IMR-90 (cell line): ENCODE measurements around the gene MXRA8. TPM values are rescaled to one million over a fixed set of nuclear protein-coding genes. Genes with fewer than 3 reads are reported as not detected.

Experiments
- ATAC-seq: fragments of 200-7000 bp; cut with Tn5 transposase; 2 replicates; pipeline ENCODE4 v1.9.1; 2020; ENCODE audit warnings: low read depth, mild to moderate bottlenecking, moderate library complexity
- BruUV-seq: library from RNA; stranded (reverse); fragments of 400-500 nt; replicated peaks from 2 replicates; lab custom pipeline; 2021; lab: Mats Ljungman, UMichigan
- CTCF ChIA-PET: fragments of 300-600 bp; formaldehyde crosslinking; extraction: SDS; loops from one replicate; lab custom pipeline; 2021; ENCODE audit warnings: antibody characterized with exemption; lab: Yijun Ruan, JAX
- POLR2A ChIA-PET: fragments of 300-600 bp; sonication (Branson Sonifier 250); formaldehyde crosslinking; loops from one replicate; lab custom pipeline; 2022; ENCODE audit warnings: antibody characterized with exemption; ENCODE audit not compliant: unreplicated experiment; lab: Charles Lee
- DNase-seq: peaks from one replicate; pipeline ENCODE4 v3.0.0; 2013
- H2AFZ ChIP-seq: replicated peaks from 2 replicates; pipeline ENCODE3; 2013; ENCODE audit warnings: low read length, mild to moderate bottlenecking; ENCODE audit not compliant: poor library complexity
- H2AK5ac ChIP-seq: 2 replicates; pipeline ENCODE4 v1.6.1; 2013; ENCODE audit warnings: low read depth, low read length, inconsistent platforms
- H2AK9ac ChIP-seq: replicated peaks from 2 replicates; pipeline ENCODE3; 2013; ENCODE audit warnings: mild to moderate bottlenecking, low read depth, low read length, moderate library complexity; ENCODE audit not compliant: poor library complexity
- H2BK120ac ChIP-seq: 2 replicates; pipeline ENCODE4 v1.6.1; 2013; ENCODE audit warnings: low read depth, low read length, inconsistent platforms
- H2BK15ac ChIP-seq: 3 replicates; pipeline ENCODE4 v1.6.1; 2013; ENCODE audit warnings: low read depth, low read length, inconsistent platforms
- H2BK20ac ChIP-seq: 2 replicates; pipeline ENCODE4 v1.6.1; 2013; ENCODE audit warnings: low read depth, mild to moderate bottlenecking, inconsistent platforms, low read length, moderate library complexity
- H2BK5ac ChIP-seq: 2 replicates; pipeline ENCODE4 v1.6.1; 2013; ENCODE audit warnings: mild to moderate bottlenecking, low read depth, low read length, inconsistent platforms; ENCODE audit not compliant: poor library complexity, severe bottlenecking
- H3K14ac ChIP-seq: replicated peaks from 2 replicates; pipeline ENCODE4 v1.6.1; 2013; ENCODE audit warnings: low read depth, low read length, inconsistent platforms
- H3K18ac ChIP-seq: 2 replicates; pipeline ENCODE4 v1.6.1; 2013; ENCODE audit warnings: low read depth, low read length, control low read depth
- H3K23ac ChIP-seq: 2 replicates; pipeline ENCODE4 v1.6.1; 2013; ENCODE audit warnings: low read depth, low read length, inconsistent platforms
- H3K27ac ChIP-seq: 2 replicates; pipeline ENCODE4 v1.5.1; 2013; ENCODE audit warnings: mild to moderate bottlenecking, control low read depth, low read length; ENCODE audit not compliant: insufficient read depth
- H3K27me3 ChIP-seq: 2 replicates; pipeline ENCODE4 v1.6.1; 2013; ENCODE audit warnings: low read length; ENCODE audit not compliant: control insufficient read depth, insufficient read depth
- H3K36me3 ChIP-seq: 2 replicates; pipeline ENCODE4 v1.6.1; 2013; ENCODE audit warnings: low read length, mixed read lengths; ENCODE audit not compliant: control insufficient read depth, insufficient read depth
- H3K4ac ChIP-seq: 2 replicates; pipeline ENCODE4 v1.6.1; 2013; ENCODE audit warnings: low read depth, low read length, inconsistent platforms
- H3K4me1 ChIP-seq: 2 replicates; pipeline ENCODE4 v1.6.1; 2013; ENCODE audit warnings: low read length, mixed read lengths; ENCODE audit not compliant: control insufficient read depth, insufficient read depth
- H3K4me2 ChIP-seq: 2 replicates; pipeline ENCODE4 v1.6.1; 2013; ENCODE audit warnings: low read depth, mild to moderate bottlenecking, control low read depth, low read length, moderate library complexity
- H3K4me3 ChIP-seq: 2 replicates; pipeline ENCODE4 v1.5.1; 2013; ENCODE audit warnings: low read depth, mild to moderate bottlenecking, control low read depth, low read length, moderate library complexity; ENCODE audit not compliant: insufficient read depth
- H3K56ac ChIP-seq: 2 replicates; pipeline ENCODE4 v1.6.1; 2013; ENCODE audit warnings: low read length, inconsistent platforms; ENCODE audit not compliant: insufficient read depth; ENCODE audit errors: extremely low read depth
- H3K79me1 ChIP-seq, 2 experiments: 2 replicates each; pipeline ENCODE4 v1.6.1; 2013; ENCODE audit warnings: low read length in 2 of 2, inconsistent platforms in 1 of 2, low read depth in 1 of 2
- H3K9ac ChIP-seq: 2 replicates; pipeline ENCODE4 v1.6.1; 2013; ENCODE audit warnings: low read depth, low read length, control low read depth
- H3K9me1 ChIP-seq: 2 replicates; pipeline ENCODE4 v1.6.1; 2013; ENCODE audit warnings: low read length, inconsistent platforms; ENCODE audit not compliant: insufficient read depth
- H3K9me3 ChIP-seq: 2 replicates; pipeline ENCODE4 v1.6.1; 2013; ENCODE audit warnings: low read length; ENCODE audit not compliant: control insufficient read depth, insufficient read depth
- H4K20me1 ChIP-seq: 2 replicates; pipeline ENCODE4 v1.6.1; 2013; ENCODE audit warnings: low read length, inconsistent platforms; ENCODE audit not compliant: insufficient read depth
- H4K5ac ChIP-seq: 2 replicates; pipeline ENCODE4 v1.6.1; 2013; ENCODE audit warnings: mild to moderate bottlenecking, low read depth, low read length, control low read depth
- H4K8ac ChIP-seq, 2 experiments: 2 replicates each; pipeline ENCODE4 v1.6.1; 2013; ENCODE audit warnings: low read depth in 2 of 2, low read length in 2 of 2, control low read depth in 1 of 2, inconsistent platforms in 1 of 2
- H4K91ac ChIP-seq: 2 replicates; pipeline ENCODE4 v1.6.1; 2013; ENCODE audit warnings: low read depth, low read length, inconsistent platforms; ENCODE audit not compliant: insufficient read depth
- CHD1 ChIP-seq: IDR thresholded peaks from 2 replicates; pipeline ENCODE4 v1.6.1; 2012; ENCODE audit warnings: low read depth, low read length, improper control_type of control experiment
- CTCF ChIP-seq: conservative IDR thresholded peaks from 2 replicates; pipeline ENCODE4 v1.5.1; 2012; ENCODE audit warnings: mild to moderate bottlenecking, low read depth, low read length, improper control_type of control experiment
- ELK1 ChIP-seq: fragments of 150-350 bp; IDR thresholded peaks from 2 replicates; pipeline ENCODE4 v1.6.1; 2016; ENCODE audit warnings: low read depth, mild to moderate bottlenecking, low read length, moderate library complexity, borderline replicate concordance
- FOS ChIP-seq: fragments of 150-350 bp; IDR thresholded peaks from 2 replicates; pipeline ENCODE4 v1.6.1; 2016; ENCODE audit warnings: low read depth, low read length
- MAFK ChIP-seq: IDR thresholded peaks from 2 replicates; pipeline ENCODE4 v1.6.1; 2012; ENCODE audit warnings: low read depth, low read length, improper control_type of control experiment
- MAZ ChIP-seq: IDR thresholded peaks from 2 replicates; pipeline ENCODE4 v1.6.1; 2012; ENCODE audit warnings: low read depth, mild to moderate bottlenecking, low read length, improper control_type of control experiment, moderate library complexity, borderline replicate concordance
- MXI1 ChIP-seq: IDR thresholded peaks from 2 replicates; pipeline ENCODE4 v1.6.1; 2012; ENCODE audit warnings: low read depth, mild to moderate bottlenecking, low read length, moderate library complexity, borderline replicate concordance
- NFE2L2 ChIP-seq: fragments of 150-350 bp; IDR thresholded peaks from 2 replicates; pipeline ENCODE4 v1.6.1; 2016; ENCODE audit warnings: low read depth, mild to moderate bottlenecking, low read length
- RCOR1 ChIP-seq: IDR thresholded peaks from 2 replicates; pipeline ENCODE4 v1.6.1; 2012; ENCODE audit warnings: mild to moderate bottlenecking, low read length, improper control_type of control experiment; ENCODE audit not compliant: insufficient replicate concordance
- RFX5 ChIP-seq: IDR thresholded peaks from 2 replicates; pipeline ENCODE4 v1.8.0; 2012; ENCODE audit warnings: low read depth, mild to moderate bottlenecking, low read length, moderate library complexity
- SMC3 ChIP-seq: fragments of 150-350 bp; IDR thresholded peaks from 2 replicates; pipeline ENCODE4 v1.6.1; 2016; ENCODE audit warnings: low read depth, mild to moderate bottlenecking, antibody characterized with exemption, low read length, moderate library complexity
- USF2 ChIP-seq: fragments of 150-350 bp; IDR thresholded peaks from 2 replicates; pipeline ENCODE4 v1.6.1; 2017; ENCODE audit warnings: mild to moderate bottlenecking, antibody characterized with exemption, low read length, low read depth
- WGBS, 2 experiments: methylation state at CpG; one replicate each; pipeline versions ENCODE4 v1.1.5 to v1.1.7; 2013; ENCODE audit warnings: missing lambda C conversion rate in 2 of 2; ENCODE audit not compliant: insufficient read length in 1 of 2; ENCODE audit errors: extremely low coverage in 2 of 2; 5-methylcytosine and 5-hydroxymethylcytosine counted together
- dilution Hi-C: fragments of 300-500 bp; cut with HindIII; formaldehyde crosslinking; loops from one replicate; pipeline ENCODE4 v1.14.3; 2018; ENCODE audit warnings: low sequenced_read_pairs; ENCODE audit not compliant: unreplicated experiment
- in situ Hi-C: fragments of 300-500 bp; cut with MboI; formaldehyde crosslinking; loops from 3 replicates; pipeline ENCODE4 v1.14.3; 2019; ENCODE audit warnings: low sequenced_read_pairs, inconsistent platforms, mixed read lengths
- intact Hi-C: fragments of 100-400 bp; cut with micrococcal nuclease; formaldehyde crosslinking; loops from 2 replicates; pipeline ENCODE4 v1.10.0; 2022
- polyA plus RNA-seq, 3 experiments: library from polyadenylated mRNA; depleted of rRNA; stranded (reverse); fragments of >200 nt; gene quantifications; 2 replicates each; pipeline ENCODE4 v1.2.3, GENCODE V29; 2012; ENCODE audit warnings: low replicate concordance in 1 of 3
- total RNA-seq: library from RNA; depleted of rRNA; stranded (reverse); fragments of >200 nt; gene quantifications from 2 replicates; pipeline ENCODE4 v1.2.3, GENCODE V29; 2012

The MXRA8 gene
- total and polyA plus RNA-seq, 2 of the 4 experiments (the other 2 are of a cell fraction): 92.5 to 469 TPM

GRCh38 chr1:1374929-1375662 lies 16.7 kb upstream of the MXRA8 start, which contains the start of gene AURKAIP1:
Gene AURKAIP1, minus strand, starts transcription at chr1:1375207. Its CDS starts 451 bp downstream, at chr1:1374756.
- 0 out of 2 replicates have a peak within 1 kb of the TSS, but pooled peaks have one; percentile 59 for H3K23ac ChIP-seq
- H2BK120ac ChIP-seq: 0 out of 2 replicates have a peak within 1 kb of the TSS, but pooled peaks have one; percentile 8
- ChIA-PET POLR2A (interaction anchor here (0.7 to 1.0 kb wide), 5 partner anchors 16 to 63 kb away, joined by 3 to 4 read pairs (median 3); no protein-coding TSS in a partner anchor), CTCF (interaction anchor here (0.5 to 1.0 kb wide), 3 partner anchors 24 to 283 kb away, joined by 3 to 4 read pairs (median 4); partner anchors contain the start of gene CCNL2)
- H2AFZ ChIP-seq: peak within 1 kb of the TSS; percentile 93
- H3K4me2 ChIP-seq: peak within 1 kb of the TSS; percentile 96
- 0 out of 2 replicates have a peak, but pooled peaks cover 5% of the 10 kb centered on the region for H3K9me1 ChIP-seq
- peak within 1 kb of the TSS; percentile 96 for H2AK5ac ChIP-seq
- peak within 1 kb of the TSS; percentile 71; the same call in 1 of the 2 replicates for H3K14ac ChIP-seq
- H3K9me3 ChIP-seq: no peaks in the 10 kb centered on the region
- peaks cover 8% of the 10 kb centered on the region for H3K36me3 ChIP-seq
- peak within 1 kb of the TSS; percentile 59 for H3K4me3 ChIP-seq
- H4K8ac ChIP-seq: peak within 1 kb of the TSS; percentile 76 to 97
- peak within 1 kb of the TSS; percentile 53 for H4K91ac ChIP-seq
- no peak within 1 kb of the TSS for H2BK15ac ChIP-seq
- dilution Hi-C loops: no loop called here
- peak; percentile 95 for ATAC-seq
- H3K79me1 ChIP-seq: peaks cover 3 to 50% of the 10 kb centered on the region in 2 experiments; a peak in 3 of 4 replicates
- peak within 1 kb of the TSS; percentile 86 for H4K5ac ChIP-seq
- peak; percentile 100 for DNase-seq
- peak within 1 kb of the TSS; percentile 56 for H3K4ac ChIP-seq
- H3K18ac ChIP-seq: no peak within 1 kb of the TSS
- peaks cover 12% of the 10 kb centered on the region for H3K4me1 ChIP-seq
- peak within 1 kb of the TSS; percentile 59 for H2BK5ac ChIP-seq
- peak within 1 kb of the TSS; percentile 16; the same call in 1 of the 2 replicates for H3K56ac ChIP-seq
- BruUV-seq: no TSS peak
- no peak within 1 kb of the TSS for H2BK20ac ChIP-seq
- H4K20me1 ChIP-seq: peaks cover 11% of the 10 kb centered on the region; the same call in 1 of the 2 replicates
- H2AK9ac ChIP-seq: peak within 1 kb of the TSS; percentile 97
- peak within 1 kb of the TSS; percentile 59 for H3K27ac ChIP-seq
- H3K9ac ChIP-seq: peak within 1 kb of the TSS; percentile 52
- 1% methylated on average over 63 of the region's 85 CpGs; no CpG with 5 or more reads in 1 of the 2 experiments for WGBS, 2 experiments
- intact Hi-C loops: loop anchor here (1.0 kb wide), 1 partner anchor 26 kb away; the partner anchor contains the start of gene DVL1
- H3K27me3 ChIP-seq: no peaks in the 10 kb centered on the region
- in situ Hi-C loops: no loop called here
- no peak for TF ChIP-seq FOS
- peak; percentile 99 for TF ChIP-seq CHD1
- no peak for TF ChIP-seq RFX5
- TF ChIP-seq MAFK: no peak
- TF ChIP-seq RCOR1: no peak
- peak; percentile 48; the same call in 1 of the 2 replicates for TF ChIP-seq MXI1
- peak; percentile 26; the same call in 1 of the 2 replicates for TF ChIP-seq SMC3
- no peak for TF ChIP-seq USF2
- 0 out of 2 replicates have a peak, but pooled peaks have one; percentile 1 for TF ChIP-seq NFE2L2
- peak; percentile 97 for TF ChIP-seq MAZ
- TF ChIP-seq CTCF: peak; percentile 59
- no peak for TF ChIP-seq ELK1
